Endodermal cell (in vitro differentiated cells): ENCODE measurements around the gene MROH2A. TPM values are rescaled to one million over a fixed set of nuclear protein-coding genes. Genes with fewer than 3 reads are reported as not detected.

Experiments used
- DNase-seq: peaks from one replicate; pipeline ENCODE4 v3.0.0-alpha.2; 2017
- H3K27ac ChIP-seq: 2 replicates; pipeline ENCODE4 v1.5.1; 2013; ENCODE audit warnings: mild to moderate bottlenecking, low read depth, low read length, moderate library complexity
- H3K27me3 ChIP-seq: 2 replicates; pipeline ENCODE4 v1.6.1; 2013; ENCODE audit warnings: mild to moderate bottlenecking, low read length, moderate library complexity; ENCODE audit not compliant: insufficient read depth, control insufficient read depth, poor library complexity, severe bottlenecking
- H3K36me3 ChIP-seq: 2 replicates; pipeline ENCODE4 v1.7.0; 2013; ENCODE audit warnings: mild to moderate bottlenecking, low read length, moderate library complexity; ENCODE audit not compliant: control insufficient read depth, insufficient read depth
- H3K4me1 ChIP-seq: one replicate; pipeline ENCODE4 v1.7.0; 2013; ENCODE audit warnings: low read length; ENCODE audit not compliant: control insufficient read depth, insufficient read depth
- H3K4me3 ChIP-seq: 2 replicates; pipeline ENCODE4 v1.5.1; 2013; ENCODE audit warnings: mild to moderate bottlenecking, low read length, moderate library complexity
- H3K9ac ChIP-seq: 2 replicates; pipeline ENCODE4 v1.6.1; 2013; ENCODE audit warnings: mild to moderate bottlenecking, low read length, moderate library complexity; ENCODE audit not compliant: poor library complexity, severe bottlenecking; ENCODE audit errors: extremely low read depth
- H3K9me3 ChIP-seq: 2 replicates; pipeline ENCODE4 v1.6.1; 2013; ENCODE audit warnings: mild to moderate bottlenecking, low read length, moderate library complexity; ENCODE audit not compliant: control insufficient read depth
- H3K27ac Mint-ChIP-seq: 2 replicates; pipeline ENCODE4 v1.8.0; 2020; ENCODE audit warnings: mixed read lengths
- H3K27me3 Mint-ChIP-seq: 2 replicates; pipeline ENCODE4 v1.8.0; 2021; ENCODE audit warnings: mild to moderate bottlenecking, mixed read lengths; ENCODE audit not compliant: insufficient read depth
- H3K36me3 Mint-ChIP-seq: 2 replicates; pipeline ENCODE4 v1.8.0; 2020; ENCODE audit warnings: low read depth, mixed read lengths
- H3K4me1 Mint-ChIP-seq: 2 replicates; pipeline ENCODE4 v1.8.0; 2020; ENCODE audit warnings: mixed read lengths
- H3K4me3 Mint-ChIP-seq: 2 replicates; pipeline ENCODE4 v1.8.0; 2020; ENCODE audit warnings: mild to moderate bottlenecking, moderate library complexity, mixed read lengths
- H3K9me3 Mint-ChIP-seq: 2 replicates; pipeline ENCODE4 v1.8.0; 2020; ENCODE audit warnings: mild to moderate bottlenecking, mixed read lengths
- WGBS, 2 experiments: methylation state at CpG; one replicate each; pipeline versions ENCODE4 v1.1.5 to v1.1.7; 2013; ENCODE audit warnings: missing lambda C conversion rate in 2 of 2, mixed read lengths in 1 of 2; ENCODE audit not compliant: insufficient coverage in 1 of 2, insufficient read length in 1 of 2; 5-methylcytosine and 5-hydroxymethylcytosine counted together
- total RNA-seq, 2 donors: library from RNA; stranded (reverse); fragmentation: NEBNext Ultra II Directional in 1 of 2; extraction: Animal tissue kit (Norgen Biotek cat#: 25700) in 1 of 2; gene quantifications; 2 replicates in 1 of 2; 3 replicates in 1 of 2; pipeline ENCODE4 v1.2.1, GENCODE V29; 2021
- TF ChIP-seq, protein P1 (sequence below): fragments of 200-600 bp; sonication (generic); conservative IDR thresholded peaks from 2 replicates; pipeline ENCODE4 v1.5.0; 2021; ENCODE audit warnings: antibody characterized with exemption, mild to moderate bottlenecking

MROH2A gene
- total RNA-seq, 2 donors from 2014 or later, result not detected

DNA sequence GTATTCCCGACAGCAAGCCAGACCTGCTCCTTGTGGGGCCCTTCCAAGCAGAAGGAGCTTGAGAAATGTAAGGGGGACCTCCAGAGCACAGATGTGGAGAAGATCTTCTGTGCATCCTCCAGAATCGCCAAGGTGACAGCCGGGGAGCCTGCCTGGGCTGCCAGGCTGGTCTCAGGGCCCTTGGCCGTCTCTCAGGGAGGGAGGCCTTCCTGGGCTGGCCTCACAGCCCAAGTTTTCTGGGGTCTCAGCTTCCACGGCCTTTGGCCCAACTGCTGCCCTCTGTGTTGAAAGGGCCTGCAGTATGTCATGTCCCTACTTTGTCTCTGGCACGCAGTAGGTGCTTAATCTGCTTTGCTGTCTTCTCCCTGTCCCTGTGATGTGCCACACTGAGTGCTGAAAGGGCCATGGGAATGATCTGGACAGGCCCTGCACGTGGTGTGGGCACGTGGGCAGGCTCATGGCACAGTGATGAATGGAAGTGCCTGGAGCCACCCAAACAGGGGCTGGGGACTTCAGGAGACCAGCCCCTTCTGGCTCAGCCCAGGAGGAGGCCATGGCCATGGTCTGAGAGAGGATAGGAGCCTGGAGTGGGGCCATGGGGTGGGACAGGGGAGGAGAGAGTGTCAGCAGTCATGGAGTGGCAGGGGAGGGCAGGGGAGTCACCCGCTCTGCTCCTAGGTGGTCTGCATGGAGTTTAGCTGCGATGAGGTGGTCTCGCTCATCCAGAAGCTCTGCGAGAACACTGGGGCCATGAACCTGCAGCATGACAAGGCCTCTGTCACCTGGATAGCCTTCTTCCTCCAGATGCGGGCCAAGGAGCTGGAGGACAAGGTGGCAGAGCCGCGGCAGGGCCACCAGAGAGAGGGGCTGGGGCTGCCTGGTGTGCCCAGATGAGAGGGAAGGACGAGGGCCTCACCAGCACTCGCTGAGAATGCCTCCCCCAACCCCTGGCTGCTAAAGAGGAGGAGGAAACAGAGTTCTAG is 40.8 kb downstream of the MROH2A start:
- no peak overlapping the region for H3K27ac Mint-ChIP-seq
- Histone ChIP-seq H3K27ac (no peak overlapping the region), H3K36me3 (no peaks in the 10 kb centered on the region), H3K27me3 (no peaks in the 10 kb centered on the region), H3K9ac (no peak overlapping the region), H3K4me1 (no peaks in the 10 kb centered on the region), H3K4me3 (no peak overlapping the region), H3K9me3 (no peaks in the 10 kb centered on the region)
- no peaks in the 10 kb centered on the region for H3K27me3 Mint-ChIP-seq
- no peaks in the 10 kb centered on the region for H3K9me3 Mint-ChIP-seq
- peak; percentile 31 for DNase-seq
- no peak overlapping the region for H3K4me3 Mint-ChIP-seq
- no peaks in the 10 kb centered on the region for H3K4me1 Mint-ChIP-seq
- WGBS, 2 experiments, result 71 to 80% methylated on average over 9 to 17 of the region's 17 CpGs
- H3K36me3 Mint-ChIP-seq, result no peaks in the 10 kb centered on the region
- TF ChIP-seq, protein P1, sequence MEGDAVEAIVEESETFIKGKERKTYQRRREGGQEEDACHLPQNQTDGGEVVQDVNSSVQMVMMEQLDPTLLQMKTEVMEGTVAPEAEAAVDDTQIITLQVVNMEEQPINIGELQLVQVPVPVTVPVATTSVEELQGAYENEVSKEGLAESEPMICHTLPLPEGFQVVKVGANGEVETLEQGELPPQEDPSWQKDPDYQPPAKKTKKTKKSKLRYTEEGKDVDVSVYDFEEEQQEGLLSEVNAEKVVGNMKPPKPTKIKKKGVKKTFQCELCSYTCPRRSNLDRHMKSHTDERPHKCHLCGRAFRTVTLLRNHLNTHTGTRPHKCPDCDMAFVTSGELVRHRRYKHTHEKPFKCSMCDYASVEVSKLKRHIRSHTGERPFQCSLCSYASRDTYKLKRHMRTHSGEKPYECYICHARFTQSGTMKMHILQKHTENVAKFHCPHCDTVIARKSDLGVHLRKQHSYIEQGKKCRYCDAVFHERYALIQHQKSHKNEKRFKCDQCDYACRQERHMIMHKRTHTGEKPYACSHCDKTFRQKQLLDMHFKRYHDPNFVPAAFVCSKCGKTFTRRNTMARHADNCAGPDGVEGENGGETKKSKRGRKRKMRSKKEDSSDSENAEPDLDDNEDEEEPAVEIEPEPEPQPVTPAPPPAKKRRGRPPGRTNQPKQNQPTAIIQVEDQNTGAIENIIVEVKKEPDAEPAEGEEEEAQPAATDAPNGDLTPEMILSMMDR, result no peak

DNA sequence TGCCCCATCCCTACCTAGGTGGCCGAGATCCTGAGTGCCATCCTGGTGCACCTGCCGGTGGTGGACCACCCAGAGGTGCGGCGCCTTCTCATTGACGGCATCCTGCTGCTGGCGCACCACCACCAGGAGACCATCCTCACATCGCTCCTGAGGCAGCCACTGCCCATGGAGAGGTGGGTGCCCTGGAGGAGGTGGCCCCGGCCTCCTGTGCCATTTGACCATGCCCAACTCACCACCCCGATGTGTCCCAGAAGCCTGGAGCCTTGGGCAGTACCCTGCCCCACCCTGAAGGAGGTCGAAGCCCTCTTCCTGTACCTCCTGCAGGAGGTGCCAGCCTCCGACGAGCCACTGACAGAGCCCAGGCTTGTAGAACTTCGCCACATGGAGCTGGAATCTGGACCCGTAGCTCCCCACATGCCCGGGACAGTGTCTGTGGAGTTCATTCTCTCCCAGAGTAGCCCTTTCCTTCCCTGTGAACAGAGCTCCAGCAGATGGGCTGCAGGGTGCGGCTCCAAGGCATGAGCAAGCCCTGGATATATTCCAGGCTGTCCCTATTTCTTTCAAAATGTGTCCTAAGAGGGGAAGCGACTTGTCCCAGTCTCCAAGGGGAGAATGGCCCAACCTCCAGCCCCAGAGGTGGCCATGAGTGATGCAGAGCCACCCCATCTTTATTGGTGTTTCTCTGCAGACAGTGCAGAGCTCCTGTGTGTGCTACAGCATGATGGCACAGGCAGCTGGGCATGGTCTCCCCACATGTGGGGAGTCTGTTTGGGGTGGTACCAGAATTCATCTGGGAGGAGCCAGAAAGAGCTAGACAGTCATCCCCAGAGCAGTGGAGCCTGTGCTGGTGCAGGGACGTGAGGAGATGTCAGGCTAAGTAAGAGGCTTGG is 42.0 kb downstream of the MROH2A start:
- H3K4me3 Mint-ChIP-seq, result no peak overlapping the region
- no peaks in the 10 kb centered on the region for H3K4me1 ChIP-seq
- no peak overlapping the region for H3K27ac ChIP-seq
- no peaks in the 10 kb centered on the region for H3K27me3 Mint-ChIP-seq
- H3K9me3 ChIP-seq, result no peaks in the 10 kb centered on the region
- no peak overlapping the region for H3K9ac ChIP-seq
- H3K9me3 Mint-ChIP-seq, result no peaks in the 10 kb centered on the region
- no peak overlapping the region for H3K4me3 ChIP-seq
- TF ChIP-seq, protein P1, result no peak
- peak overlapping the region; percentile 5 for H3K27ac Mint-ChIP-seq
- H3K36me3 Mint-ChIP-seq, result no peaks in the 10 kb centered on the region
- peaks cover 4% of the 10 kb centered on the region for H3K4me1 Mint-ChIP-seq
- peak; percentile 36 for DNase-seq
- no peaks in the 10 kb centered on the region for H3K36me3 ChIP-seq
- 89 to 94% methylated on average over 9 to 18 of the region's 18 CpGs for WGBS, 2 experiments
- no peaks in the 10 kb centered on the region for H3K27me3 ChIP-seq

DNA sequence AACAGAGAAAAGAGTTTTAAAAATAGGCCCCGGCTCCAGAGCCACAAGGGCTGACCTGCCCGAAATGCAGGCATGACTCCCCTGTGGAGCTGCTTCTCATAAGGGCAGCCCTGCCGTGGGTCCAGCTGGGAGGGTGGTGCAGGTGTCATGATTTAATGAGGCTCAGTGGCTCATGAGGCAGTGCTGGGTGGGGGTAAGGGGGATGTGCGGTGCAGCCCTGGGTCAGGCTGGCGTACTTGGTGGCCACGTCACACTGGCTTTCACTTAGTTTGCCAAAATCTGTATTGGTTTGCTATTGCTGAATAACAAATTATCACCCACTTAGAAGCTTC is 42.6 kb downstream of the MROH2A start:
- no peaks in the 10 kb centered on the region for H3K36me3 Mint-ChIP-seq
- Histone ChIP-seq H3K36me3 (no peaks in the 10 kb centered on the region), H3K9me3 (no peaks in the 10 kb centered on the region), H3K4me1 (no peaks in the 10 kb centered on the region), H3K4me3 (no peak overlapping the region), H3K9ac (no peak overlapping the region), H3K27ac (no peak overlapping the region), H3K27me3 (no peaks in the 10 kb centered on the region)
- no peak overlapping the region for H3K27ac Mint-ChIP-seq
- no peak overlapping the region for H3K4me3 Mint-ChIP-seq
- WGBS, 2 experiments, result 90% methylated on average over 4 to 6 of the region's 6 CpGs
- peak; percentile 34 for DNase-seq
- H3K9me3 Mint-ChIP-seq, result peaks cover 2% of the 10 kb centered on the region
- no peaks in the 10 kb centered on the region for H3K27me3 Mint-ChIP-seq
- TF ChIP-seq, protein P1, result no peak
- H3K4me1 Mint-ChIP-seq, result peaks cover 7% of the 10 kb centered on the region
